Activated CD4-positive, alpha-beta T cell treated with anti-CD3 and anti-CD28 coated beads for 1 hour (primary cell): Measurements from ENCODE around the gene SPATS2L.

Source experiments
- DNase-seq: peaks from one replicate; pipeline ENCODE4 v3.0.0-alpha.2; 2020

Gene SPATS2L

DNA sequence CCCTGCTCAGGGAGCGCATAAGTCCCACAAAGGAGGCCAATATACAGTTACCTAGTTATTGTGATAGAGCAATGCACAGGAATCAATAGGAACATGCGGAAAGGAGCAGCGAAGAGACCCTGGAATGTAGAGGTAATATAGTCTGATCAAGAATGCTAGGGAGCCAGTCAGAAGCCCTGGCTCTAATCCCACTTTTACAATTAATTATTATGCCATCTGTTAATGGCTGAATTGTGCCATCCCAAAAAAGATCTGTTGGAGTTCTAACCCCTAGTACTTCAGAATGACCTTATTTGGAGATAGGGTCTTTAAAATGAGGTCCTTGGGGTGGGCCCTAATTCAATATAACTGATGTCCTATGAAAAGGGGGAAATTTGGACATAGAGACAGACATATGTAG, 7.7 kb upstream of the SPATS2L start:
- no peak for DNase-seq

GRCh38 chr2:200300065-200300464, 6.4 kb upstream of the SPATS2L start:
- no peak for DNase-seq

- DNase-seq = no peak
These were observed 5.7 kb upstream of the SPATS2L start for GRCh38 chr2:200300638-200301314.

GRCh38 chr2:200301953-200302858, 4.3 kb upstream of the SPATS2L start:
- no peak for DNase-seq

- DNase-seq = no peak
These were observed 3.4 kb upstream of the SPATS2L start for GRCh38 chr2:200302940-200303727.

- no peak for DNase-seq
These were observed 697 bp upstream of the SPATS2L start for GRCh38 chr2:200305797-200306195.

DNA sequence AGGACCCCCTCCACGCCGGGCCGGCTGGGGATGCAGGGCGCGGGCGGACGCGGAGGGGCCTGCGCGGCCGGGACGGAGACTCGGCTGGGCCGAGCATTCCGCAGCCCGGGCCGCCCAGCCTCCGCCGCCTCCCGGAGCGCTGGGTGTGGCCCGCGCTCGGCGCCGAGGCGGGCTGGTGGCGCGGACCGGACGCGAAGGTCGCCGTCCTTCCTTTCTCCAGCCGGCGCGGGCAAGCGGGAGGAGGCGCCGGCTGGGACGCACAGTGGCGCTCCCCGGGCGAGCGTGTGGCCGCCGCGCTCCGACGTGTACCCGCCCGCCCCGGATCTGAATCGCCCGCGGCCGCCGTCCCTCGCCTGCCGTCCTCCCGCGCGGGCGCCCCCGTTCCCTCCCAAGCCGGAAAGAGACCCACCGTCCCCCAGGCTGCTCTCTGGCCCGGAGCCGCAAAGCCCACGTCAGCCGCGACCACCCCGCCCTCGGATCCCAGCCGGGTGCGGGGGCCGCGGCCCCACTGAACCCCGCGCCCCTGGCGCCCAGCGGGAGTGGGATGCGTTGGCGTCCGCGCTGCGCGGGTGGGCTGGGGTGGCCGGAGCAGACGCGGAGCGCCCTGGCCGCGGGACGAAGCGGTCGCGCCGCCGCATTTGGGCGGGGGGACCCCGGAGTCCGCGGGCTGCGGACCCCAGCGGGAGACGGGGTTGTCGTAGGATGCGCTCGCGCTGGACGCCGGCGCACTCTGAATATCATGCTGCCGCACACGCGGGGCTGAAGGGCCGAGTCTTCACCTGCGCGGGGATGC, 634 bp downstream of the SPATS2L start:
- DNase-seq = peak; percentile 19

- DNase-seq = no peak
These were observed 1.4 kb downstream of the SPATS2L start for GRCh38 chr2:200307724-200308545.

- DNase-seq = no peak
These were observed 2.2 kb downstream of the SPATS2L start for GRCh38 chr2:200308546-200309295.

- DNase-seq = no peak
These were observed 3.0 kb downstream of the SPATS2L start for GRCh38 chr2:200309296-200310049.

DNA sequence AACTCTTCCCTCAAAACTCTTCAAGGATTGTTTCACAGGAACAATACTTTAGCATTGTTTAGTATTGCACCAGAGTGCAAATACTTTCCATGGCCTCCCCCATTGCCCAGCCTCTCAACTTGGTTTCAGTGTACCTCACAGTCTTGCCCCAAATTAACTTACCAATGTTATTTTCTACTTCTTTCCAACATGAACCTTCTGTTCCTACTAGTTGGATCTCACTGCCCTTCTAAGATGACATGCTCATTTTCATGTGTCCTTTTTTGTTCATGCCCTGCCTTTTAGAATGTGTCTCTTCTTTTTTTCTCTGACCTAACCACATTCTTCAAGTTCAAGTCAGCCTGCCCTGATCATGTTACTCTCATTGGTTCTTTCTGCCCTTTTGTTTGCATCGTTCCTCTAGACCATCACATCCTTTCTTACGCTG, 4.1 kb downstream of the SPATS2L start:
- DNase-seq = no peak

DNA sequence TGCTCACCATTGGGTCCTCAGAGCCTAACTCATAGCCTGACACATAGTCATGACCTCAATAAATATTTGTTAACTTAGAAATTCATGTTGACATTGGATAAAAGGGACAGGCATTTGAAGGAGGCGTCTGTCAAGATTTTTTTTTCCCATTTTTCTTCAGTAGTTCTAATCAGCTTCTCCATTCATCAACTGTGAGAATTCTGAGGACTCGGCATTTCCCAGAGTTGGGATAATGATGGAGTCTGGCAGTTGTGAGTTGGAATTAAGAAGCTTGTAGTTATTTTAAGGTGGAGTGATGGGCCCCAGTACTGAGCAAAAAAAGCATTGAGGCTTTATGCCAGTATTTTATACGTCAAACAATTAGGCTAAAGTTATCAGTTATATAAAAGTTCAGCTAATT, 4.6 kb downstream of the SPATS2L start:
- no peak for DNase-seq

DNA sequence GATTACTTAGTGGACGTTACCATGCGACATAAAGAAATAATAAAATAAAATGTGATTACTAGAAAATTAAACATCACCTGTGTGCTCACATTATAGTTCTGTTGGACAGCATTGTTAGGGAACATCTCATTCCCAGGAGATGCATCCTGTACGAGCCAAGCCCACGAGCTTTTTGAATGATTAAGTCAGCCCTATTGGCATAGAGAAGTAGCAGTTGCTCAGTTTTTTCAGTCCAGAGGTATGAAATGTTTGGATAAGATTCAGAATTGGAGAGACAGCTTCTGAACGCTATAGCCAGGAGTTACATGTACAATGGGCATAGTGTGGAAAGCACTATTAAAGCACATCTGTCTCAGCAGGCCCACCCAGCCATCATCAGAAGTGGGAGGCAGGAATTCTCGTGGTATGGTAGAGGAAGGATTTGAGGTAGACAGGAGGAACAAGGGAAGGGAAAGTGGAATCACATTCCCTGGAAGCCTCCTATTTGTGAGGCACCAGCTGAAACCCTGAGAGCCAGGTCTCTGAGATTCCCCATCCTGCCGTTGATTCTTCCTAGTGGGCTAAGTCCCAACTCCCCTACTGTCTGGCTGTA, 8.6 kb downstream of the SPATS2L start:
- DNase-seq = no peak

- DNase-seq = no peak
These were observed 11.5 kb downstream of the SPATS2L start for GRCh38 chr2:200317975-200318374.

GRCh38 chr2:200318940-200319435, 12.5 kb downstream of the SPATS2L start:
- no peak for DNase-seq

DNA sequence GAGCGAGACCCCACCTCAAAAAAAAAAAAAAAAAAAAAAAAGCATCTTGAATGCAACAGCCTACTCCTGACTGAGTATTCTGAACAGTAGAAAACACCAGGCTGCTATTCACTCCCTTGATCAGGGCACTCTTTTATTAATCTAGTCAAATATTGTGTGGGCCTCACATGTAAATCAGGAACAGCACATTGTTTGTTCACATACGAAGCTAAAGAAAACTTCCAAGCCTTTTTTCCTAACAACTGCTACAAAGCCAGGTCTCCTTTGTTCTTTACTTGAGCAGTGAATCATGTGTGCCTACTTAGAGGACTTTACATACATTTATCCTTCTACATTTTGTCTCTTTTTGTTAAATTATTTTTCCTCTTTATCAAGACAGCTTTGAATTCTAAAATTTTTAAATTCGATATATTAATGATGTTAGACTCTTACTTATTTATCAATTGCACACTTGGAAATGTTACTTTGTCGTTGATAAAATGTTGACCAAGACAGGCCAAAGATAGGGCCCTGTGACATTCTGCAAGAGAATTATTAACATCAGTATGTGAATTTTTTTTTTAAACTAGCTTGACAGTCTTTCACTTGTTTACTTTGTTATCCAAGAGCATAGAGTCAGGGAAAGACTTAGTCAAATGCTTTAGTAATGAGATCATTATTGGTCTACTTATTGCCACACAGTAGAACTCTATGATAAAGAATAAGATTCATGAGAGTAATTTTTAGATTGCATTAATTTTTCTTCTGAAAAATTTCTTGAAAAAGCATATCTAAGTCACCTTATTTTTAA, 13.2 kb downstream of the SPATS2L start:
- DNase-seq = no peak

DNA sequence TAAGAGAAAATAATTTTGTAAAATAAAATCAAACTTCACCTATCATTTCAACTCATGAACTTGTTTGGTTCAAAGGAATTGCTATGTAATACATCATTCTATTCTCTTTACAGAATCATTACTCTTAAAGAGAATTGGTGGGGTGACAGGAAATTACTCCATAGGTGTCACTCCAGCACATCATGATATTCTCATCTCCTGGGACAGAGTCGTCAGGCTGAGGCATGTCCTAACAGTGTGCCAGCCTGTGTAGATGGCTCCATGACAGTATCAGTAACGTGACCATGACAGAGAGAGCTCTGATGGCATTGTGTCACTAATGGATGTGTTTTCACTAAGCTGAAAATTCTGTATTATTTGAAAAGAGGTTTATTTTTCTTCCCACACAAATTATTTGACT, 13.9 kb downstream of the SPATS2L start:
- no peak for DNase-seq

DNA sequence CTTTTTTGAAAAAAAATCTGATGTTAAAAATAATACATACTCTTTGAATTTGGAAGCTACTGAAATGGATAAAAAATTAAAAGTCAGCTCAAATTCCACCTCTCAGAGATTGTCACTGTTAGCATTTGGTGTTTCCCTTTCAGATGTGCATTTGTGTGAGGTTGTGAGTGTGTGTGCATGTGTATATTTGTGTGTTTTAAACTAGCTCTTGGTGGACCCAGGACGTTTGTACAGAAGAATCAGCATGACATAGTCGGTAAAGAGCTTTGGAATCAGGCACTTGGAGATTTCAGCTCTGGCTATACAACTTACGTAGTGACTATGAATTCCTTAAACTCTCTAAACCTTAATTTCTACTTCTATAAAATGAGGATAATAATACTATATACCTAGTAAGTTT, 14.5 kb downstream of the SPATS2L start:
- no peak for DNase-seq
